Astrocyte (in vitro differentiated cells and primary cell): Measurements from ENCODE around the gene PET117. TPM values are rescaled to one million over a fixed set of nuclear protein-coding genes. Genes with fewer than 3 reads are reported as not detected.

Experiments
- DNase-seq: peaks from one replicate; pipeline ENCODE4 v3.0.0-alpha.2; 2010; ENCODE audit warnings: low read depth
- FAIRE-seq: peaks from 2 replicates; lab custom pipeline; 2011; peaks lifted over from hg19 to GRCh38; lab: Jason Lieb, UNC
- H2AFZ ChIP-seq: 2 replicates; pipeline ENCODE4 v1.6.0; 2012; ENCODE audit warnings: low read depth, low read length, inconsistent platforms
- H3K27ac ChIP-seq: 2 replicates; pipeline ENCODE4 v1.5.1; 2011; ENCODE audit warnings: low read depth, low read length, inconsistent platforms
- H3K27me3 ChIP-seq: 2 replicates; pipeline ENCODE4 v1.6.0; 2011; ENCODE audit warnings: low read length, inconsistent platforms; ENCODE audit not compliant: insufficient read depth
- H3K36me3 ChIP-seq: 2 replicates; pipeline ENCODE4 v1.5.1; 2011; ENCODE audit warnings: low read length, inconsistent platforms; ENCODE audit not compliant: insufficient read depth
- H3K4me1 ChIP-seq: 2 replicates; pipeline ENCODE4 v1.5.1; 2011; ENCODE audit warnings: low read length, inconsistent platforms; ENCODE audit not compliant: insufficient read depth
- H3K4me2 ChIP-seq: 2 replicates; pipeline ENCODE4 v1.6.0; 2012; ENCODE audit warnings: low read length, inconsistent platforms
- H3K4me3 ChIP-seq: 2 replicates; pipeline ENCODE4 v1.5.1; 2011; ENCODE audit warnings: low read depth, mild to moderate bottlenecking, low read length, inconsistent platforms; ENCODE audit not compliant: insufficient read depth
- H3K79me2 ChIP-seq: 2 replicates; pipeline ENCODE4 v1.6.0; 2012; ENCODE audit warnings: mild to moderate bottlenecking, low read length, inconsistent platforms; ENCODE audit not compliant: insufficient read depth
- H3K9ac ChIP-seq: 2 replicates; pipeline ENCODE4 v1.6.0; 2012; ENCODE audit warnings: mild to moderate bottlenecking, low read length, inconsistent platforms
- H3K9me3 ChIP-seq: 2 replicates; pipeline ENCODE4 v1.5.1; 2012; ENCODE audit warnings: low read depth, mild to moderate bottlenecking, low read length, inconsistent platforms; ENCODE audit not compliant: insufficient read depth
- H4K20me1 ChIP-seq: 2 replicates; pipeline ENCODE4 v1.6.0; 2012; ENCODE audit warnings: low read length, inconsistent platforms; ENCODE audit not compliant: insufficient read depth
- H3K27ac Mint-ChIP-seq: one replicate; pipeline ENCODE4 v1.8.0; 2021; ENCODE audit warnings: mild to moderate bottlenecking, mixed read lengths; ENCODE audit not compliant: unreplicated experiment
- H3K27me3 Mint-ChIP-seq: one replicate; pipeline ENCODE4 v1.8.0; 2021; ENCODE audit warnings: low read depth, mixed read lengths; ENCODE audit not compliant: unreplicated experiment
- H3K36me3 Mint-ChIP-seq: one replicate; pipeline ENCODE4 v1.8.0; 2021; ENCODE audit warnings: low read depth, mixed read lengths; ENCODE audit not compliant: unreplicated experiment
- H3K4me1 Mint-ChIP-seq: one replicate; pipeline ENCODE4 v1.8.0; 2021; ENCODE audit warnings: low read depth, mixed read lengths; ENCODE audit not compliant: unreplicated experiment
- H3K4me3 Mint-ChIP-seq: one replicate; pipeline ENCODE4 v1.8.0; 2021; ENCODE audit warnings: mild to moderate bottlenecking, moderate library complexity, mixed read lengths; ENCODE audit not compliant: unreplicated experiment
- H3K9me3 Mint-ChIP-seq: one replicate; pipeline ENCODE4 v1.8.0; 2021; ENCODE audit warnings: mild to moderate bottlenecking, mixed read lengths; ENCODE audit not compliant: unreplicated experiment
- EZH2 ChIP-seq: IDR thresholded peaks from 2 replicates; pipeline ENCODE4 v1.6.1; 2012; ENCODE audit warnings: mild to moderate bottlenecking, low read length, inconsistent platforms; ENCODE audit not compliant: insufficient read depth
- total RNA-seq: library from RNA; stranded (reverse); gene quantifications from 2 replicates; pipeline ENCODE4 v1.2.1, GENCODE V29; 2021
- TF ChIP-seq, protein P1 (sequence below): IDR thresholded peaks from 2 replicates; pipeline ENCODE4 v1.5.1; 2011; ENCODE audit warnings: low read depth, mild to moderate bottlenecking, inconsistent platforms, low read length, moderate library complexity; ENCODE audit not compliant: insufficient read depth

PET117 gene
- total RNA-seq, 1 donor from 2014 or later, result 10.7 TPM

DNA sequence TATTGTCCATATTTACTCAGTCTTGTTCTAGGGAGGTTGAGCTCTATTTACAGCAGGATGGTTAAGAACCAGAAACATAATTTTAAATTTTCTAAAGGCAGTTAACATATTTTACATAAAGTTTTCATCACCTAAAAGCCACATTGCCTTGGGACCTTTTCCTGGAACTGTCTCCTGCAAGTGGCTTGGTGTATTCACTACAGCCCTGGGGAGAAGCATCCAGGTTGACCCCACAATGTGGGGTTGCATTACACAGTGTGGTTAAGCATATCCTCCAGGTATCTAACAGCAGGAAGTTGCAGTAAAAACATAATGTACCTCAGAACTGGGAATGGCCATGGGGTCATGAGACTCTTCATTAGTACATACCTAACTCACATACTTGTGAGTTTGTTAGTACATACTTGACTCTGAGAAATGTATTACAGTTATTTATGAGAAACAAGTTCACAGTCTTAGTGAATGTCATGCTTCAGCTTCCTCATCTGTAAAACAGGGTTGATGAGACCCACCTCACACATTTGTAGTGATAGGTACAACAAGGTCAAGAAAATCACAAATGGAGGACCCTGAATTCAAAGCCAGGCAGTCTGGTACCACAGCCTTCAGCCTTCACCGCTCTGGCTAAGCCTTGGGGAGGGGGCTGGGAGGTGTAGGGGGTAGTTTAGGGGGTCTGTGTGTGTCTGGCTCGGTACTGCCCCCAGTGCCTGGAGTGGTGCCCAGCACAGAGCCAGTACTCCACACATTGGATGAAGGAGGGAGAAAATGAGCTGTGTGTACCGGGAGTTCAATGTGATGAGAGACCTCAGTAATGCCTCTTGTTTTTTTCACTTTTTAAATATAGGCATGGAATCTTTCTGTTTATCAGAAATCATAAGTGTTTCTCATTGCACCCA, 52.9 kb downstream of the PET117 start:
- H4K20me1 ChIP-seq, result no peaks in the 10 kb centered on the region
- Mint-ChIP-seq H3K9me3 (peaks cover 4% of the 10 kb centered on the region), H3K4me3 (no peak overlapping the region), H3K36me3 (peaks cover 15% of the 10 kb centered on the region), H3K27me3 (no peaks in the 10 kb centered on the region), H3K4me1 (no peaks in the 10 kb centered on the region), H3K27ac (no peak overlapping the region)
- no peaks in the 10 kb centered on the region for H3K9me3 ChIP-seq
- no peak overlapping the region for H3K9ac ChIP-seq
- H3K4me1 ChIP-seq, result no peaks in the 10 kb centered on the region
- H3K4me3 ChIP-seq, result no peak overlapping the region
- no peak overlapping the region for H3K4me2 ChIP-seq
- no peaks in the 10 kb centered on the region for H3K79me2 ChIP-seq
- H3K27me3 ChIP-seq, result no peaks in the 10 kb centered on the region
- no peak for TF ChIP-seq EZH2
- TF ChIP-seq, protein P1, sequence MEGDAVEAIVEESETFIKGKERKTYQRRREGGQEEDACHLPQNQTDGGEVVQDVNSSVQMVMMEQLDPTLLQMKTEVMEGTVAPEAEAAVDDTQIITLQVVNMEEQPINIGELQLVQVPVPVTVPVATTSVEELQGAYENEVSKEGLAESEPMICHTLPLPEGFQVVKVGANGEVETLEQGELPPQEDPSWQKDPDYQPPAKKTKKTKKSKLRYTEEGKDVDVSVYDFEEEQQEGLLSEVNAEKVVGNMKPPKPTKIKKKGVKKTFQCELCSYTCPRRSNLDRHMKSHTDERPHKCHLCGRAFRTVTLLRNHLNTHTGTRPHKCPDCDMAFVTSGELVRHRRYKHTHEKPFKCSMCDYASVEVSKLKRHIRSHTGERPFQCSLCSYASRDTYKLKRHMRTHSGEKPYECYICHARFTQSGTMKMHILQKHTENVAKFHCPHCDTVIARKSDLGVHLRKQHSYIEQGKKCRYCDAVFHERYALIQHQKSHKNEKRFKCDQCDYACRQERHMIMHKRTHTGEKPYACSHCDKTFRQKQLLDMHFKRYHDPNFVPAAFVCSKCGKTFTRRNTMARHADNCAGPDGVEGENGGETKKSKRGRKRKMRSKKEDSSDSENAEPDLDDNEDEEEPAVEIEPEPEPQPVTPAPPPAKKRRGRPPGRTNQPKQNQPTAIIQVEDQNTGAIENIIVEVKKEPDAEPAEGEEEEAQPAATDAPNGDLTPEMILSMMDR, result no peak
- no peak for FAIRE-seq
- peaks cover 6% of the 10 kb centered on the region for H3K36me3 ChIP-seq
- no peak for DNase-seq
- no peak overlapping the region for H2AFZ ChIP-seq
- H3K27ac ChIP-seq, result no peak overlapping the region

DNA sequence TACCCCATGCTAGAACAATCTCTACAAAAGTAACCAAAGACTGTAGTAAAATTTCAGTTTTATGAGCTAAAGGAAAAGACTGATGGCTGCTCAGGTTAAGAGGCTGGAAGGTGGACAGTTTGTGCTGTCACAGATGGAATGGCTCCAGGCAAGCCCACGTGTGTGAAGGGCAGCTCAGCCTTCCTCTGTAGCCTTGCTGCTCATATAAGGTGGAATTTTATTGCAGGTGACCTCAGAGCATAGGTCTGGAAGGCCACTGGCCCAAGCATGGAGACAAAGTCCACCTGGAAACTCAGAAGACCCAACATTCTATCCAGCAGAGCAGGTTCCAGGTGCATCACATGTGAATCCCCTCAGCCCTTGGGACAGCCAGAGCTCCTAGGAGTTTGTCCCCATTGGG, 53.6 kb downstream of the PET117 start:
- Histone ChIP-seq H2AFZ (no peak overlapping the region), H4K20me1 (no peaks in the 10 kb centered on the region), H3K27me3 (no peaks in the 10 kb centered on the region), H3K27ac (no peak overlapping the region), H3K9me3 (no peaks in the 10 kb centered on the region), H3K4me3 (no peak overlapping the region), H3K4me1 (no peaks in the 10 kb centered on the region), H3K4me2 (no peak overlapping the region), H3K79me2 (no peaks in the 10 kb centered on the region), H3K9ac (no peak overlapping the region), H3K36me3 (peaks cover 3% of the 10 kb centered on the region)
- peaks cover 15% of the 10 kb centered on the region for H3K36me3 Mint-ChIP-seq
- DNase-seq (no peak), FAIRE-seq (no peak)
- no peaks in the 10 kb centered on the region for H3K27me3 Mint-ChIP-seq
- H3K4me1 Mint-ChIP-seq, result no peaks in the 10 kb centered on the region
- H3K9me3 Mint-ChIP-seq, result peaks cover 4% of the 10 kb centered on the region
- TF ChIP-seq EZH2, result no peak
- TF ChIP-seq, protein P1, result no peak
- no peak overlapping the region for H3K27ac Mint-ChIP-seq
- no peak overlapping the region for H3K4me3 Mint-ChIP-seq

Other genes starting within 250 kb of the PET117 start
- gene SNX5, start 169.1 kb upstream of the PET117 start, total RNA-seq, result 78.0 and 95.1 TPM in 2 replicates
- 14.1 and 14.2 TPM in 2 replicates for gene MGME1, start 168.8 kb upstream of the PET117 start, total RNA-seq
- gene OVOL2, start 79.9 kb upstream of the PET117 start, total RNA-seq, result 0.57 TPM in 1 of 2 replicates, not detected in the other
- gene KAT14, start within 50 bp of the PET117 start, total RNA-seq, result 8.4 and 10.0 TPM in 2 replicates
- 10.7 and 12.5 TPM in 2 replicates for gene ZNF133, start 150.7 kb downstream of the PET117 start, total RNA-seq